GM18517 (cell line): Measurements from ENCODE around the gene FBH1.
A peak's percentile ranks its signal among the peaks of the same experiment; 100 is the strongest.
"Not testable (repeated sequence)": the region's sequence is repeated elsewhere in the genome, so short reads cannot be mapped to it uniquely, and the experiment has no call there.

Experiments used
- ATAC-seq: cut with Tn5 transposase; IDR thresholded peaks from one replicate; pipeline ENCODE4 v1.9.1; 2021; ENCODE audit warnings: mild to moderate bottlenecking, moderate library complexity; ENCODE audit not compliant: unreplicated experiment

The FBH1 gene

GRCh38 chr10:5873515-5873995 lies 16.5 kb upstream of the FBH1 start:
- ATAC-seq = peak; percentile 86

DNA sequence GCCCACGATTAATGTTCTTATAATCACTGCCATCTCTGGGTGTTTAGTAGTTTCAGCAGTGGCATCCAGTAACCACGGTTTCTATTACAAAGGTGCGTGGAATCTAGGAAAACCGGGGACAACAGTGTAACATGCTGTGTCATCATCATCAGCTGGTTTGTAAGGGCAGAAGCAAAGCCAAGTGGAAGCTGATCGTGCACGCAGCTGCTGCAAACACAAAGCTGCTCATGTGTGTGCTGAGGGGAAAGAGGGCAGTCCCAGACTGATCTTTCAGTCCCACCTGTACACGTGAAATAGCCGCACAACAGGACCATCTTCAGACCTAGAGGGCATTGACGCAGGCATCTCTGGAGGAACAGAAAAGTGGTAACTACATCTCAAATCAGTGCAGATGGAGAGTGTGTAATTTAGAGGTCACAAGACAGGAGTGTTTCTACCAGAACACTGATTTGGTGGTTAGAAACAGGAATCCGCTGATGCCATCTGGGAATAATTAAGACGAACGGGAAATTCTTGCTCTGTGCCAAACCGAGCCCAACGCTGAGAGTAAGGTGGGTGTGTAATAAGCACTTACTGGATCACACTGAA lies 13.8 kb upstream of the FBH1 start:
- ATAC-seq = no peak

GRCh38 chr10:5877041-5877440 lies 13.0 kb upstream of the FBH1 start:
- ATAC-seq = not testable (repeated sequence)

DNA sequence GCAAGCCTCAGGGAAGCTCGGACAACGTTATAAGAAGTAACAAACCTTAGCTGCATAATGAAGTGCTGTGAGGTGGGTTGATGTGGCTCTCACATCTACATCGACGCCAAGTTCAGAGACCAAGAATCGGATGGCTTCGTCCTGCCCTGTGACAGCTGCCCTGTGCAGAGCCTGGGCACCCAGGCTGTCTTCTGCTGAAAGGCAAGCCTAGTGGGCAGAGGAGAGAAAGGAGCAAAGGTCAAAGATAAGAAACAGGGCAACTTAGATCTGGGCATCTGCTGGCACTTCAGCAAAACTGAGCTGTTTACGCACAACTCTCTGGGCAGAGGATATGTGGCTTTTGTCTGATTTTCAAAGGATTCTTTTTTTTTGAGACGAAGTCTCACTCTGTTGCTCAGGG lies 7.1 kb upstream of the FBH1 start:
- ATAC-seq = no peak

- no peak for ATAC-seq
These were observed 4.4 kb upstream of the FBH1 start for GRCh38 chr10:5885619-5886018.

GRCh38 chr10:5887029-5887428 lies 3.0 kb upstream of the FBH1 start:
- no peak for ATAC-seq

DNA sequence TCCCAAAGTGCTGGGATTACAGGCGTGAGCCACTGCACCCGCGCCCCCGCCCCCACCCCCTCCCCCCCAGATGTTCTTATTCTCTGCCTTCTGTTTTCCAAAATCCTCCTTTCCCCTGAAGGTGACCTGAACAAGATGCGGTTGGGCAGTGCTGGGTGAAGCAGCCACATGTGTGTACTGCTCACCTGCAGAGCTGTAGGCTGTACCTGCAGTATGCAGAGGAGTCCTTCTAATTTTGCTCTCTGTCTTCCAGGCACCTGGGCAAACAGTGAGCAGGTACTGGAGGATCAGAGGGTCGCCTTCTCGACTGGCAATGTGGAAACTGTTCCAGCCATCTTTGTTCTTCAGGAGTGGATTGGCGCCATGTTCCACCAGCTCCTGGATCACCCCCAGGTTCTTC lies 2.4 kb upstream of the FBH1 start:
- no peak for ATAC-seq

DNA sequence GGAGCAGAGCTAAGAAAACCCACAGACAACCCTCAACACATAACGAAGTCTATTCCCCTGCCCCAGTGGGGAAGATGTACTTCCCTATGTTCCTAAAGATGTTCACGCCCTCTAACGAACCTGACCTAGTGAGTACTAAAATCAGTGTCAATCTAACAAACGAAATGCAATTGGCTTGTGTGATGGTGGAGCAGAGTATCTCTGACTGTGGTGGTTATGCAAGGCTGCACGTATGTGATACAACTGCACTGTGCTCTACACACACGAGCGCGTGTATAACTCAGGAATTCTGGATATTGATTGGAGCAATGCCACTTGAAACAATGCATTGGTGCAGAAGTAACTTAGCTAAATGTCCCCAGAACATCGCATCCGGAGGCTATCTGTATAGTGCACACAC lies 1.7 kb upstream of the FBH1 start:
- ATAC-seq = no peak

GRCh38 chr10:5888843-5889623 lies 1.0 kb upstream of the FBH1 start:
- ATAC-seq = peak; percentile 17

GRCh38 chr10:5890452-5890915 lies 441 bp downstream of the FBH1 start:
- ATAC-seq = peak; percentile 1

DNA sequence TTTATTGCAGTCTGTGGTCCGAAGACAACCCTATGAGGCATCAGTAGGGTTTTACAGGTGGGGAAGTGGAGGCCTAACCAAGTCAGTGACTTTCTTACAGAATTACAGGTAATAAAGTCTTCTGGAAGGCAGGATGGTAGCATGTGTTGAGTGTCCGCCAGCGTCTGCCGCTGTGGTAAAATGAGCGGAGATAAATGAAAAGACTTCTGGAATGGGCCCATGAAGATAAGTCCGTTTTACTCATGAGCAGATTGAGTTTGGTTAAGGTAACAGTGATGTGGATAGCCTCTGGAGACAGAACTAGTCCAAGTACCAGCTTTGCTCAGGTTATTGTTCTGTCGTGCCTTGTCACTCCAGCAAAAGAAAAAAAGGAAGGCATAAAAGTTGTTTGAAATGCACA lies 966 bp downstream of the FBH1 start:
- no peak for ATAC-seq

- no peak for ATAC-seq
These were observed 2.0 kb downstream of the FBH1 start for GRCh38 chr10:5892007-5892406.

DNA sequence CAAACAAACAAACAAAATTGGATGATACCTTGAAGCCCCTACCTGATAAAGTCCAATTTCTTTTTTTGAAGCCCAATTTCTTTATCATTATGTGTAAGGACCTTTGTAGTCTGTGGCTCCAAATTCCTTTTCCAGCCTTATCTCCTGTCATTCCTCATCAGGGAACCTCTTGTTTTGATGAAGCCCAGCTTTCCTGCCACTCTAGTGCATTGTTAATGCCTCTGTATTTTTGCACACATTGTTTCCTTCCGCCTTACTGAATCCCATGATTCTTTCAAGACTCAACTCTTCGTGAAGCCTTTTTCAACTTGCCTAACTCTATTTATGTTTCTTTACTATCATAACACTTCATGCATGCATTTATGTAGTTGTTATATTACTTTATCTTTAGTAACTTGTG lies 3.3 kb downstream of the FBH1 start:
- ATAC-seq = no peak

GRCh38 chr10:5894403-5894802 lies 4.4 kb downstream of the FBH1 start:
- no peak for ATAC-seq

DNA sequence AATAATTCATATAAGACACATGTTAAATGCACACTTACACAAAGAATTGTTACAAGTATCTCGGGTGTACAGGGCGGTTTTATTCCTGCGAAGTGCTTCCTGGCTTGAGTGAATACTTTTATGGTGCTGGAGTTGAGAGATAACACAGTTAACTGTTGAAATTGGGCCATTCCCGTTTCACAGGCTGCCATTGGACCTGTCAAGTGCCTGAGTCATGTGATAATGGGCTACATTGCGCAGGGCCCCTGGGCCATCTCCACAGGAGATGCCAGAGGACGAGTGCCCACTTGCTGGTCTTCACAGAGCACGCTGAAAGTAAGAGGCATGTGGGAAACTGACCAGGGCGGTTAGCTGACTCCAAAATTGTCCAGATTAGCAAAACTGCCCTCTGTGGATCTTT lies 4.8 kb downstream of the FBH1 start:
- no peak for ATAC-seq

- ATAC-seq = no peak
These were observed 5.3 kb downstream of the FBH1 start for GRCh38 chr10:5895365-5895764.

DNA sequence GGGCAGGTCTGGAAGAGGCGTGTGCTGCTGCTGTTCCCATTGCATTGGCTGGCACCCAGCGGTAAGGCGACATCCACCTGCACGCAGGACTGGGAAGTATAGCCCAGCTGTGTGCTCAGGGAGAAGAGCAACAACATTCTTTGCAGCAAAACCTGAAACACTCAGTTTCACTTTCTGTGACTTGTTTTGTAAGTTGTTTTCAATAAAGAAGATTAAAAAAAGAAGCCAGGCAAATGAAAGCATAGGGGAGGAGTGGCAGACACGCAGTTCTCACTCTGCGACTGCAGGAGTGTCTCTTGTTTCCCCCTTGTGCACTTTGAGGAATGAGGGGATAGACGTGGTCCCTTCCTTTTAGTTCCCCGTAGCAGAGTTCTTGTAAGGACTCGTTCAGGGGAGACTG lies 5.8 kb downstream of the FBH1 start:
- peak; percentile 68 for ATAC-seq

GRCh38 chr10:5896208-5897052 lies 6.4 kb downstream of the FBH1 start:
- no peak for ATAC-seq

DNA sequence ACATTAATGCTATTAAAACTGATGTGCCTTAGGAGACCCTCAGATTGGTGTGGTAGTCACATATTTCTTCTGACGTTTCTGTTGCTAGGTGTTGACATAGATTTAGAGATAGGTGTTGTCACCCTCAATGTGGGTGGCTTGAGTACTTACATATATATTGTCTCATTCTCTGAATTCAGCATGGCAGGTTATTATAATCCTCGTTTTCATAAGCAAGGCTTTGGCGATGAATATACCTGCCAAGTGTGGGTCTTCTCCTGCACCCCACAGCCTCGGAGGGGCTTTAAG lies 7.0 kb downstream of the FBH1 start:
- ATAC-seq = no peak

GRCh38 chr10:5897504-5897903 lies 7.5 kb downstream of the FBH1 start:
- ATAC-seq = no peak

DNA sequence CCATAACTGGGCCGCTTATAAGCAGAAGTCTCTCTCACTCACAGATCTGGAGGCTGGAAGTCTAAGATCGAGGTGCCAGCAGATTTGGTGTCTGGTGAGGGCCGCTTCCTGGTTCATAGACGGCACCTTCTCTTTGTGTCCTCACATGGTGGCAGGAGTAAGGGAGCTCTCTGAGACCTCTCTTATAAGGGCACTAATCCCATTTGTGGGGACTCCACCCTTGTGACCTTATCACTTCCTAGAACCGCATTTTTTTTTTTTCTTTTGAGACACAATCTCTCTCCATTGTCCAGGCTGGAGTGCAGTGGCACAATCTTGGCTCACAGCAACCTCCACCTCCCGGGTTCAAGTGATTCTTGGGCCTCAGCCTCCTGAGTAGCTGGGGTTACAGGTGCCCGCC lies 8.1 kb downstream of the FBH1 start:
- no peak for ATAC-seq

DNA sequence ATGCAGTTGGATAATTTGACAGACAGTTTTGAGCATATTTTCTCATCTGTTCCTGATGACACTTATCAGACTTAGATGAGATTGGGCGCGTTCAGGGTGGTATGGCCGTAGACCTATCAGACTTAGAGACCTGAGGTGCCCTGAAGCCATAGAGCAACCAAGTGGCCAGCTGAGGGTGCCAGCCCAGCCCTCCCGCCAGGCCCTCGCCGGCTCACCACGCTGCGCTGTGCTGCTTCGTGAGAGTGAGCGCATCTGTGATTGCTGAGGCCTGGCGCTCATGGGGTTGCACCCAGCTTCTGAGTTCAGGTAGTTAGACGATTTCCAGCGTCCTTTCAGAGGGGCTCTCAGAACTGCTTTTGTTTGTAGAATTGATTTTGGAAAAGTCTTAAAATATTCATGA lies 10.2 kb downstream of the FBH1 start:
- ATAC-seq = no peak
